Ovary (tissue), 3 donors: ENCODE measurements around the gene PLA2G12A.

Source experiments
- EP300 ChIP-seq: sonication (generic); formaldehyde crosslinking; IDR thresholded peaks from one replicate; pipeline ENCODE4 v1.6.1; 2017; ENCODE audit warnings: antibody characterized with exemption
- POLR2A ChIP-seq: fragments of 450-650 bp; IDR thresholded peaks from one replicate; pipeline ENCODE4 v1.6.1; 2017; ENCODE audit warnings: antibody characterized with exemption, mild to moderate bottlenecking, moderate library complexity
- TF ChIP-seq, protein P1 (sequence below), 3 donors: fragments of 450-650 bp in 2 of 3; fragments of 200-600 bp in 1 of 3; IDR thresholded peaks; one replicate each; pipeline versions ENCODE4 v1.5.1 to v1.8.0; 2016 to 2022; ENCODE audit warnings: antibody characterized with exemption in 3 of 3, mild to moderate bottlenecking in 1 of 3
- donor health status: DM: no; HTN: no; CAD: no.

DNA sequence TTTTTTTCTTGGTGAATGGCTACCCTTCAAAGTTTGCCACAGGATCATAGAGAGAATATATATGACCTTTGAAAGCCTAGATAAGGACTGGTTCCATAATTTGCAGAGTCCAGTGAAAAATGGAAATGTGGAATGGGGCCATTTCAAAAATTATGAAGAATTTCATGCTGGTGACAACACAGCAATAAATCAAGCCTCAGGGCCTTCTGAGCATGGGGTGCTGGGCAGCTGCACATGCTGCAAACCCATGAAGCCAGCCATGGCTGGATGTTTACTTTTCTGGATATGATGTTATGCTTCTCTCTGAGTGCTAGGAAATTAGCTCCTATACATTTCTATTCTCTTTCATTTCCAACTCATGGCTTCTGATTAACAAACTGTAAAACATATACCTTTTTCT is 16.0 kb upstream of the PLA2G12A start:
- TF ChIP-seq, protein P1, sequence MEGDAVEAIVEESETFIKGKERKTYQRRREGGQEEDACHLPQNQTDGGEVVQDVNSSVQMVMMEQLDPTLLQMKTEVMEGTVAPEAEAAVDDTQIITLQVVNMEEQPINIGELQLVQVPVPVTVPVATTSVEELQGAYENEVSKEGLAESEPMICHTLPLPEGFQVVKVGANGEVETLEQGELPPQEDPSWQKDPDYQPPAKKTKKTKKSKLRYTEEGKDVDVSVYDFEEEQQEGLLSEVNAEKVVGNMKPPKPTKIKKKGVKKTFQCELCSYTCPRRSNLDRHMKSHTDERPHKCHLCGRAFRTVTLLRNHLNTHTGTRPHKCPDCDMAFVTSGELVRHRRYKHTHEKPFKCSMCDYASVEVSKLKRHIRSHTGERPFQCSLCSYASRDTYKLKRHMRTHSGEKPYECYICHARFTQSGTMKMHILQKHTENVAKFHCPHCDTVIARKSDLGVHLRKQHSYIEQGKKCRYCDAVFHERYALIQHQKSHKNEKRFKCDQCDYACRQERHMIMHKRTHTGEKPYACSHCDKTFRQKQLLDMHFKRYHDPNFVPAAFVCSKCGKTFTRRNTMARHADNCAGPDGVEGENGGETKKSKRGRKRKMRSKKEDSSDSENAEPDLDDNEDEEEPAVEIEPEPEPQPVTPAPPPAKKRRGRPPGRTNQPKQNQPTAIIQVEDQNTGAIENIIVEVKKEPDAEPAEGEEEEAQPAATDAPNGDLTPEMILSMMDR (IDR thresholded peaks at IDR 0.05): no peak
- TF ChIP-seq EP300 (no peak), POLR2A (no peak)
